HG02885 (cell line): ENCODE results near the gene AOX1.
"Not testable (repeated sequence)": the region's sequence is repeated elsewhere in the genome, so short reads cannot be mapped to it uniquely, and the experiment has no call there.

Experiments used
- ATAC-seq: cut with Tn5 transposase; IDR thresholded peaks from one replicate; pipeline ENCODE4 v1.9.1; 2021; ENCODE audit warnings: mild to moderate bottlenecking; ENCODE audit not compliant: unreplicated experiment, poor library complexity

The AOX1 gene

GRCh38 chr2:200585730-200586643, at the start of gene AOX1:
AOX1 (plus strand) TSS chr2:200586014; CDS start chr2:200586109, 95 bp downstream.
- ATAC-seq: no peak

GRCh38 chr2:200538139-200538538, 47.7 kb upstream of the AOX1 start:
- ATAC-seq: no peak

GRCh38 chr2:200540793-200541192, 45.0 kb upstream of the AOX1 start:
- no peak for ATAC-seq

GRCh38 chr2:200566596-200566995, 19.2 kb upstream of the AOX1 start:
- not testable (repeated sequence) for ATAC-seq

- ATAC-seq: no peak
Measured at GRCh38 chr2:200567932-200568331, 17.9 kb upstream of the AOX1 start.

- no peak for ATAC-seq
Measured at GRCh38 chr2:200575957-200576356, 9.9 kb upstream of the AOX1 start.

- no peak for ATAC-seq
Measured at GRCh38 chr2:200577027-200577426, 8.8 kb upstream of the AOX1 start.

- no peak for ATAC-seq
Measured at GRCh38 chr2:200578778-200579177, 7.0 kb upstream of the AOX1 start.

- ATAC-seq: no peak
Measured at GRCh38 chr2:200584639-200585038, 1.2 kb upstream of the AOX1 start.

- ATAC-seq: no peak
Measured at GRCh38 chr2:200585340-200585729, 479 bp upstream of the AOX1 start.

GRCh38 chr2:200586644-200586975, 796 bp downstream of the AOX1 start:
- no peak for ATAC-seq

GRCh38 chr2:200587007-200587616, 1.3 kb downstream of the AOX1 start:
- no peak for ATAC-seq

- no peak for ATAC-seq
Measured at GRCh38 chr2:200588076-200588678, 2.4 kb downstream of the AOX1 start.

GRCh38 chr2:200590090-200590489, 4.3 kb downstream of the AOX1 start:
- ATAC-seq: no peak

- no peak for ATAC-seq
Measured at GRCh38 chr2:200591308-200591707, 5.5 kb downstream of the AOX1 start.

- no peak for ATAC-seq
Measured at GRCh38 chr2:200592406-200593075, 6.7 kb downstream of the AOX1 start.

GRCh38 chr2:200593905-200594304, 8.1 kb downstream of the AOX1 start:
- no peak for ATAC-seq

GRCh38 chr2:200595913-200596312, 10.1 kb downstream of the AOX1 start:
- no peak for ATAC-seq

GRCh38 chr2:200596774-200597570, 11.2 kb downstream of the AOX1 start:
- ATAC-seq: no peak

- ATAC-seq: no peak
Measured at GRCh38 chr2:200599206-200599605, 13.4 kb downstream of the AOX1 start.
